ENCODE measurements around the gene ACTR3C.
"Not testable (repeated sequence)": the region's sequence is repeated elsewhere in the genome, so short reads cannot be mapped to it uniquely, and the experiment has no call there.

- not testable (repeated sequence) for TF ChIP-seq RAD21 (IDR thresholded peaks at IDR 0.05; ENCODE audit: low read length); REST (IDR thresholded peaks at IDR 0.05; ENCODE audit: low read depth, low read length); FOXM1 (IDR thresholded peaks at IDR 0.05; ENCODE audit: low read depth)
- TF ChIP-seq, protein P1, sequence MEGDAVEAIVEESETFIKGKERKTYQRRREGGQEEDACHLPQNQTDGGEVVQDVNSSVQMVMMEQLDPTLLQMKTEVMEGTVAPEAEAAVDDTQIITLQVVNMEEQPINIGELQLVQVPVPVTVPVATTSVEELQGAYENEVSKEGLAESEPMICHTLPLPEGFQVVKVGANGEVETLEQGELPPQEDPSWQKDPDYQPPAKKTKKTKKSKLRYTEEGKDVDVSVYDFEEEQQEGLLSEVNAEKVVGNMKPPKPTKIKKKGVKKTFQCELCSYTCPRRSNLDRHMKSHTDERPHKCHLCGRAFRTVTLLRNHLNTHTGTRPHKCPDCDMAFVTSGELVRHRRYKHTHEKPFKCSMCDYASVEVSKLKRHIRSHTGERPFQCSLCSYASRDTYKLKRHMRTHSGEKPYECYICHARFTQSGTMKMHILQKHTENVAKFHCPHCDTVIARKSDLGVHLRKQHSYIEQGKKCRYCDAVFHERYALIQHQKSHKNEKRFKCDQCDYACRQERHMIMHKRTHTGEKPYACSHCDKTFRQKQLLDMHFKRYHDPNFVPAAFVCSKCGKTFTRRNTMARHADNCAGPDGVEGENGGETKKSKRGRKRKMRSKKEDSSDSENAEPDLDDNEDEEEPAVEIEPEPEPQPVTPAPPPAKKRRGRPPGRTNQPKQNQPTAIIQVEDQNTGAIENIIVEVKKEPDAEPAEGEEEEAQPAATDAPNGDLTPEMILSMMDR (IDR thresholded peaks at IDR 0.05), result not testable (repeated sequence)
These were observed 25.4 kb downstream of the ACTR3C start for GRCh38 chr7:150297978-150298377.
